Body of pancreas (tissue), 4 donors: ENCODE data around the gene CTNNA2. TPM values are rescaled to one million over a fixed set of nuclear protein-coding genes. Genes with fewer than 3 reads are reported as not detected.

Experiments
- ATAC-seq: fragments of 150-250 bp; one replicate; pipeline ENCODE4 v1.9.1; 2016
- DNase-seq, 4 donors: peaks; one replicate each; pipeline ENCODE4 v3.0.0-alpha.2; 2019
- H3K27ac ChIP-seq, 4 donors: fragments of 200-600 bp; sonication (generic); 1 replicate in 3 of 4; 2 replicates in 1 of 4; pipeline versions ENCODE4 v1.5.1 to v1.6.1; 2016 to 2019; ENCODE audit warnings: mild to moderate bottlenecking in 1 of 4, mixed read lengths in 1 of 4, moderate library complexity in 1 of 4
- H3K27me3 ChIP-seq, 2 donors: fragments of 200-600 bp; sonication (generic); one replicate each; pipeline ENCODE4 v1.6.0; 2016; ENCODE audit warnings: mild to moderate bottlenecking in 1 of 2
- H3K36me3 ChIP-seq, 2 donors: fragments of 200-600 bp; sonication (generic); replicated peaks in 1 of 2; 2 replicates each; pipeline ENCODE4 v1.5.1; 2016; ENCODE audit warnings: low read depth in 2 of 2; ENCODE audit not compliant: insufficient read depth in 1 of 2
- H3K4me1 ChIP-seq: fragments of 200-600 bp; sonication (generic); one replicate; pipeline ENCODE4 v1.6.0; 2016
- H3K4me3 ChIP-seq, 2 donors: fragments of 200-600 bp; sonication (generic); 1 replicate in 1 of 2; 2 replicates in 1 of 2; pipeline ENCODE4 v1.5.1; 2016 to 2019
- H3K9me3 ChIP-seq, 3 donors: fragments of 200-600 bp; sonication (generic); 1 replicate in 2 of 3; 2 replicates in 1 of 3; pipeline ENCODE4 v1.5.1; 2016
- CTCF ChIP-seq, 7 experiments: fragments of 450-650 bp in 4 of 7; fragments of 200-600 bp in 3 of 7; sonication (generic) in 3 of 7; IDR thresholded peaks; one replicate each; pipeline ENCODE4 v1.5.1; 2016 to 2019; ENCODE audit warnings: antibody characterized with exemption in 7 of 7
- POLR2A ChIP-seq, 3 donors: fragments of 450-650 bp; IDR thresholded peaks; one replicate each; pipeline ENCODE4 v1.6.1; 2016; ENCODE audit warnings: antibody characterized with exemption in 3 of 3, mild to moderate bottlenecking in 2 of 3
- WGBS, 2 donors: methylation state at CpG; one replicate each; pipeline ENCODE4 v1.1.5; 2017; 5-methylcytosine and 5-hydroxymethylcytosine counted together
- intact Hi-C: fragments of 100-400 bp; cut with DNase I; formaldehyde crosslinking; loops from one replicate; pipeline ENCODE4 v1.15.1; 2023
- total RNA-seq, 2 donors: library from RNA; depleted of rRNA; stranded (reverse); fragments of >200 nt; gene quantifications; one replicate each; pipeline ENCODE4 v1.1.0, GENCODE V29; 2016

CTNNA2 gene
- total RNA-seq, 2 donors from 2014 or later, result 0.52 to 29.3 TPM

GRCh38 chr2:80462654-80463053 is 949.8 kb downstream of the CTNNA2 start:
- Histone ChIP-seq H3K27ac (no peak overlapping the region), H3K27me3 (no peaks in the 10 kb centered on the region), H3K36me3 (no peaks in the 10 kb centered on the region), H3K4me3 (no peak overlapping the region), H3K9me3 (no peaks in the 10 kb centered on the region), H3K4me1 (no peaks in the 10 kb centered on the region)
- TF ChIP-seq CTCF (IDR thresholded peaks at IDR 0.05) (no peak), POLR2A (IDR thresholded peaks at IDR 0.05) (no peak)
- WGBS, 2 donors, result 52 to 61% methylated on average over 8 of the region's 8 CpGs
- DNase-seq, result no peak
- intact Hi-C loops, result no loop called here
- no peak for ATAC-seq

- no peak for ATAC-seq
Measured at GRCh38 chr2:80464275-80464674, 951.4 kb downstream of the CTNNA2 start.

GRCh38 chr2:80467262-80467811 is 954.5 kb downstream of the CTNNA2 start:
- intact Hi-C loops, result no loop called here
- ATAC-seq, result no peak
- 46 to 60% methylated on average over 3 of the region's 3 CpGs for WGBS, 2 donors

More at GRCh38 chr2:80464275-80464674, 951.4 kb downstream of the CTNNA2 start:
- no peak for TF ChIP-seq POLR2A (IDR thresholded peaks at IDR 0.05)
- no peak for TF ChIP-seq CTCF (IDR thresholded peaks at IDR 0.05)
- no peaks in the 10 kb centered on the region for H3K27me3 ChIP-seq
- no peak overlapping the region for H3K4me3 ChIP-seq
- intact Hi-C loops, result no loop called here
- H3K36me3 ChIP-seq, result no peaks in the 10 kb centered on the region
- no peaks in the 10 kb centered on the region for H3K9me3 ChIP-seq
- H3K27ac ChIP-seq, result no peak overlapping the region
- DNase-seq, result no peak
- WGBS, 2 donors, result 58 to 70% methylated on average over 1 of the region's 1 CpG
- no peaks in the 10 kb centered on the region for H3K4me1 ChIP-seq

GRCh38 chr2:80469428-80469827 is 956.6 kb downstream of the CTNNA2 start:
- TF ChIP-seq POLR2A (IDR thresholded peaks at IDR 0.05), result no peak
- TF ChIP-seq CTCF (IDR thresholded peaks at IDR 0.05), result no peak
- H3K36me3 ChIP-seq, result no peaks in the 10 kb centered on the region
- DNase-seq, result no peak
- no peak for ATAC-seq
- H3K4me1 ChIP-seq, result no peaks in the 10 kb centered on the region
- 50 to 54% methylated on average over 1 of the region's 1 CpG for whole genome bisulfite sequencing, 2 donors
- H3K27me3 ChIP-seq, result no peaks in the 10 kb centered on the region
- H3K4me3 ChIP-seq, result no peak overlapping the region
- no peaks in the 10 kb centered on the region for H3K9me3 ChIP-seq
- intact Hi-C loops, result no loop called here
- H3K27ac ChIP-seq, result no peak overlapping the region

More at GRCh38 chr2:80467262-80467811, 954.5 kb downstream of the CTNNA2 start:
- H3K27ac ChIP-seq, result no peak overlapping the region
- no peaks in the 10 kb centered on the region for H3K27me3 ChIP-seq
- TF ChIP-seq POLR2A (IDR thresholded peaks at IDR 0.05), result no peak
- no peak for TF ChIP-seq CTCF (IDR thresholded peaks at IDR 0.05)
- DNase-seq, result no peak
- no peaks in the 10 kb centered on the region for H3K36me3 ChIP-seq
- H3K4me3 ChIP-seq, result no peak overlapping the region
- H3K9me3 ChIP-seq, result no peaks in the 10 kb centered on the region
- no peaks in the 10 kb centered on the region for H3K4me1 ChIP-seq

GRCh38 chr2:80473069-80473468 is 960.2 kb downstream of the CTNNA2 start:
- no peaks in the 10 kb centered on the region for H3K27me3 ChIP-seq
- no peaks in the 10 kb centered on the region for H3K9me3 ChIP-seq
- intact Hi-C loops, result no loop called here
- DNase-seq (no peak), ATAC-seq (no peak)
- H3K36me3 ChIP-seq, result no peaks in the 10 kb centered on the region
- no peak overlapping the region for H3K4me3 ChIP-seq
- no peak for TF ChIP-seq POLR2A (IDR thresholded peaks at IDR 0.05)
- no peak overlapping the region for H3K27ac ChIP-seq
- 52 to 68% methylated on average over 5 of the region's 5 CpGs for WGBS, 2 donors
- no peaks in the 10 kb centered on the region for H3K4me1 ChIP-seq
